ENCODE results near the gene CABLES2. TPM values are rescaled to one million over a fixed set of nuclear protein-coding genes. Genes with fewer than 3 reads are reported as not detected.

CABLES2 gene
- total and polyA plus RNA-seq, 2 of the 4 experiments (the other 2 are of a cell fraction): 1.4 to 5.1 TPM

DNA sequence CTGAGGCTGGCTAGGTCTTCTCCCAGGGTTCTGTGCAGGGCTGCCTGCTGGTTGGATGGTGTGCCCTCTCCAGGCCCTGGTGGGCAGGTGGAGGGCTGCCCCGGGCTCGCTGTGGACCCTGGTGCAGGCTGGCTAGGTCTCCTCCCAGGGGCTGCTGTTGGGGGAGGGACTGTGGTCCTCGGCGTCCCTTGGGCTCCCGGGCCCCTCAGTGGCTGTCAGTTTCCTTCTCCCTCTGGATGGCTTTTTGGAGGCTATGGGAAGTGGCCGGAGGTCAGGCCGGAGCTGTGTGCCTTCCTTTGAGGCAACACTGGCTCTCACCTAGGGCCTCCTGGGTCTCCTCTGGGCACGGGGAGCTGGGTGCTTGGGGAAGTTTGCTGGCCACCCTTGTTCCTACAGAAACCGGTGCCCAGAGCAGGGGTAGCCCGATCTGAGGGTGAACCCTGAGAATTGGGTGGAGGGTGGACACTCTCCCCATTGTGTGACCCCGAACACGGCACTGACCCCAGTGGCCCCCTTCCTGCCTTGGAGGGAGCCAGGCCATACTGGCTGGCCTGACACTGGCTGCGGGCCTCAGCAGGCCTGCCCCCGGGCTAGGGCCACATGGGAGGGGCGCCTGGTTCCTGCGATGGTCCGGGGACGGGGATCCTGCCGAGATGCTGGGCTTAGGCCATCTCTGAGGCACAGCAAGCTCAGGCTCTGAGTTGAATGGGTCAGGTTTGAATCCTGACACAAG lies 3.8 kb upstream of the CABLES2 start:
- WGBS, 2 experiments (ENCODE audit: extremely low coverage in 2 of 2, insufficient read length in 1 of 2): 76% methylated on average over 7 of the region's 19 CpGs; no CpG with 5 or more reads in 1 of the 2 experiments
- Histone ChIP-seq H4K5ac (ENCODE audit: low read depth, low read length) (no peak overlapping the region), H3K4me2 (ENCODE audit: low read depth, low read length) (no peak overlapping the region), H3K27ac (ENCODE audit: insufficient read depth, low read length) (no peak overlapping the region), H3K4me1 (ENCODE audit: control insufficient read depth, insufficient read depth, low read length) (peaks cover 6% of the 10 kb centered on the region; the same call in 1 of the 2 replicates), H3K56ac (ENCODE audit: extremely low read depth, insufficient read depth, low read length) (no peak overlapping the region), H3K23ac (ENCODE audit: low read depth, low read length) (no peak overlapping the region), H3K36me3 (ENCODE audit: control insufficient read depth, insufficient read depth, low read length) (no peaks in the 10 kb centered on the region), H2BK15ac (ENCODE audit: low read depth, low read length) (no peak overlapping the region), H3K9me1 (ENCODE audit: insufficient read depth, low read length) (no peaks in the 10 kb centered on the region), H3K18ac (ENCODE audit: low read depth, low read length) (no peak overlapping the region), H4K20me1 (ENCODE audit: insufficient read depth, low read length) (no peaks in the 10 kb centered on the region; the same call in 1 of the 2 replicates), H3K14ac (replicated peaks; ENCODE audit: low read depth, low read length) (no peak overlapping the region), H3K4ac (ENCODE audit: low read depth, low read length) (no peak overlapping the region), H3K79me1 (ENCODE audit: low read depth in 1 of 2, low read length in 2 of 2) (peaks cover 4 to 7% of the 10 kb centered on the region in 2 experiments; a peak in 1 of 4 replicates), H3K4me3 (ENCODE audit: insufficient read depth, low read depth, low read length) (no peak overlapping the region), H2AK5ac (ENCODE audit: low read depth, low read length) (no peak overlapping the region), H2BK120ac (ENCODE audit: low read depth, low read length) (no peak overlapping the region), H3K9me3 (ENCODE audit: control insufficient read depth, insufficient read depth, low read length) (no peaks in the 10 kb centered on the region), H4K8ac (ENCODE audit: low read depth in 2 of 2, low read length in 2 of 2) (no peak overlapping the region), H3K27me3 (ENCODE audit: control insufficient read depth, insufficient read depth, low read length) (peaks cover 10% of the 10 kb centered on the region; the same call in 1 of the 2 replicates), H4K91ac (ENCODE audit: insufficient read depth, low read depth, low read length) (no peak overlapping the region), H2AK9ac (replicated peaks; ENCODE audit: low read depth, low read length, poor library complexity) (no peak overlapping the region), H2BK5ac (ENCODE audit: low read depth, low read length, poor library complexity, severe bottlenecking) (no peak overlapping the region), H2AFZ (replicated peaks; ENCODE audit: low read length, poor library complexity) (no peak overlapping the region), H2BK20ac (ENCODE audit: low read depth, low read length) (no peak overlapping the region), H3K9ac (ENCODE audit: low read depth, low read length) (no peak overlapping the region)
- in situ Hi-C loops (cut with MboI; ENCODE audit: low sequenced_read_pairs) (no loop called here), dilution Hi-C loops (cut with HindIII; ENCODE audit: low sequenced_read_pairs, unreplicated experiment) (no loop called here), intact Hi-C loops (cut with micrococcal nuclease) (loop anchor here (1.0 kb wide), 2 partner anchors 85 to 206 kb away; no protein-coding TSS in a partner anchor)
- no TSS peak for BruUV-seq (replicated peaks)
- DNase-seq (no peak), ATAC-seq (ENCODE audit: low read depth) (no peak)
- ChIA-PET CTCF (no interaction called here), POLR2A (ENCODE audit: unreplicated experiment) (interaction anchor here (0.6 kb wide), 1 partner anchor 25 kb away, joined by 4 read pairs; no protein-coding TSS in a partner anchor)
- TF ChIP-seq SMC3 (IDR thresholded peaks at IDR 0.05; ENCODE audit: low read depth, low read length) (no peak), CHD1 (IDR thresholded peaks at IDR 0.05; ENCODE audit: low read depth, low read length) (no peak), RCOR1 (IDR thresholded peaks at IDR 0.05; ENCODE audit: insufficient replicate concordance, low read length) (no peak), BHLHE40 (IDR thresholded peaks at IDR 0.05; ENCODE audit: low read depth, low read length) (no peak), RAD21 (IDR thresholded peaks at IDR 0.05; ENCODE audit: low read length) (no peak), MAZ (IDR thresholded peaks at IDR 0.05; ENCODE audit: borderline replicate concordance, low read depth, low read length) (no peak), POLR2A (IDR thresholded peaks at IDR 0.05; ENCODE audit: low read depth, low read length) (no peak), CEBPB (IDR thresholded peaks at IDR 0.05; ENCODE audit: low read depth, low read length) (no peak), MAFK (IDR thresholded peaks at IDR 0.05; ENCODE audit: low read depth, low read length) (no peak), RFX5 (IDR thresholded peaks at IDR 0.05; ENCODE audit: low read depth, low read length) (no peak), FOS (IDR thresholded peaks at IDR 0.05; ENCODE audit: low read depth, low read length) (no peak), MXI1 (IDR thresholded peaks at IDR 0.05; ENCODE audit: borderline replicate concordance, low read depth, low read length) (no peak)
- TF ChIP-seq, protein P1, sequence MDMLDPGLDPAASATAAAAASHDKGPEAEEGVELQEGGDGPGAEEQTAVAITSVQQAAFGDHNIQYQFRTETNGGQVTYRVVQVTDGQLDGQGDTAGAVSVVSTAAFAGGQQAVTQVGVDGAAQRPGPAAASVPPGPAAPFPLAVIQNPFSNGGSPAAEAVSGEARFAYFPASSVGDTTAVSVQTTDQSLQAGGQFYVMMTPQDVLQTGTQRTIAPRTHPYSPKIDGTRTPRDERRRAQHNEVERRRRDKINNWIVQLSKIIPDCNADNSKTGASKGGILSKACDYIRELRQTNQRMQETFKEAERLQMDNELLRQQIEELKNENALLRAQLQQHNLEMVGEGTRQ (IDR thresholded peaks at IDR 0.05; ENCODE audit: low read depth, low read length): no peak
- TF ChIP-seq, protein P2, sequence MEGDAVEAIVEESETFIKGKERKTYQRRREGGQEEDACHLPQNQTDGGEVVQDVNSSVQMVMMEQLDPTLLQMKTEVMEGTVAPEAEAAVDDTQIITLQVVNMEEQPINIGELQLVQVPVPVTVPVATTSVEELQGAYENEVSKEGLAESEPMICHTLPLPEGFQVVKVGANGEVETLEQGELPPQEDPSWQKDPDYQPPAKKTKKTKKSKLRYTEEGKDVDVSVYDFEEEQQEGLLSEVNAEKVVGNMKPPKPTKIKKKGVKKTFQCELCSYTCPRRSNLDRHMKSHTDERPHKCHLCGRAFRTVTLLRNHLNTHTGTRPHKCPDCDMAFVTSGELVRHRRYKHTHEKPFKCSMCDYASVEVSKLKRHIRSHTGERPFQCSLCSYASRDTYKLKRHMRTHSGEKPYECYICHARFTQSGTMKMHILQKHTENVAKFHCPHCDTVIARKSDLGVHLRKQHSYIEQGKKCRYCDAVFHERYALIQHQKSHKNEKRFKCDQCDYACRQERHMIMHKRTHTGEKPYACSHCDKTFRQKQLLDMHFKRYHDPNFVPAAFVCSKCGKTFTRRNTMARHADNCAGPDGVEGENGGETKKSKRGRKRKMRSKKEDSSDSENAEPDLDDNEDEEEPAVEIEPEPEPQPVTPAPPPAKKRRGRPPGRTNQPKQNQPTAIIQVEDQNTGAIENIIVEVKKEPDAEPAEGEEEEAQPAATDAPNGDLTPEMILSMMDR (conservative IDR thresholded peaks at IDR 0.05; ENCODE audit: low read depth, low read length): no peak
- TF ChIP-seq, protein P3, sequence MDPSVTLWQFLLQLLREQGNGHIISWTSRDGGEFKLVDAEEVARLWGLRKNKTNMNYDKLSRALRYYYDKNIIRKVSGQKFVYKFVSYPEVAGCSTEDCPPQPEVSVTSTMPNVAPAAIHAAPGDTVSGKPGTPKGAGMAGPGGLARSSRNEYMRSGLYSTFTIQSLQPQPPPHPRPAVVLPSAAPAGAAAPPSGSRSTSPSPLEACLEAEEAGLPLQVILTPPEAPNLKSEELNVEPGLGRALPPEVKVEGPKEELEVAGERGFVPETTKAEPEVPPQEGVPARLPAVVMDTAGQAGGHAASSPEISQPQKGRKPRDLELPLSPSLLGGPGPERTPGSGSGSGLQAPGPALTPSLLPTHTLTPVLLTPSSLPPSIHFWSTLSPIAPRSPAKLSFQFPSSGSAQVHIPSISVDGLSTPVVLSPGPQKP (IDR thresholded peaks at IDR 0.05; ENCODE audit: borderline replicate concordance, low read depth, low read length): no peak

Measured in IMR-90 (cell line).